ENCODE measurements around the gene VIT. TPM values are rescaled to one million over a fixed set of nuclear protein-coding genes. Genes with fewer than 3 reads are reported as not detected.

VIT gene
- total and polyA plus RNA-seq, 2 experiments from 2014 or later: 0.25 to 0.33 TPM

GRCh38 chr2:36706021-36706876 lies 9.7 kb downstream of the VIT start:
- Histone ChIP-seq H3K79me2 (no peaks in the 10 kb centered on the region), H3K9me2 (replicated peaks; ENCODE audit: insufficient read depth) (no peaks in the 10 kb centered on the region), H3K4me2 (no peak overlapping the region), H3K27me3 (no peaks in the 10 kb centered on the region), H4K20me1 (ENCODE audit: insufficient read depth, poor library complexity, severe bottlenecking) (no peaks in the 10 kb centered on the region), H3K27ac (peak overlapping the region; percentile 22), H3K4me1 (ENCODE audit: insufficient read depth) (peaks cover 11% of the 10 kb centered on the region), H2AFZ (no peak overlapping the region), H3K36me3 (replicated peaks; ENCODE audit: insufficient read depth, low read depth) (no peaks in the 10 kb centered on the region), H3K4me3 (no peak overlapping the region), H3K9me3 (ENCODE audit: low read depth) (peaks cover 6% of the 10 kb centered on the region)
- WGBS (ENCODE audit: low lambda C conversion rate, missing lambda C conversion rate): 96% methylated on average over 5 of the region's 5 CpGs
- DNase-seq (ENCODE audit: low spot score): no peak
- TF ChIP-seq EZH2phosphoT487 (IDR thresholded peaks at IDR 0.05; ENCODE audit: low read depth, severe bottlenecking, unreplicated experiment) (no peak), EZH2 (IDR thresholded peaks at IDR 0.05; ENCODE audit: borderline replicate concordance) (no peak)
- TF ChIP-seq, protein P1, sequence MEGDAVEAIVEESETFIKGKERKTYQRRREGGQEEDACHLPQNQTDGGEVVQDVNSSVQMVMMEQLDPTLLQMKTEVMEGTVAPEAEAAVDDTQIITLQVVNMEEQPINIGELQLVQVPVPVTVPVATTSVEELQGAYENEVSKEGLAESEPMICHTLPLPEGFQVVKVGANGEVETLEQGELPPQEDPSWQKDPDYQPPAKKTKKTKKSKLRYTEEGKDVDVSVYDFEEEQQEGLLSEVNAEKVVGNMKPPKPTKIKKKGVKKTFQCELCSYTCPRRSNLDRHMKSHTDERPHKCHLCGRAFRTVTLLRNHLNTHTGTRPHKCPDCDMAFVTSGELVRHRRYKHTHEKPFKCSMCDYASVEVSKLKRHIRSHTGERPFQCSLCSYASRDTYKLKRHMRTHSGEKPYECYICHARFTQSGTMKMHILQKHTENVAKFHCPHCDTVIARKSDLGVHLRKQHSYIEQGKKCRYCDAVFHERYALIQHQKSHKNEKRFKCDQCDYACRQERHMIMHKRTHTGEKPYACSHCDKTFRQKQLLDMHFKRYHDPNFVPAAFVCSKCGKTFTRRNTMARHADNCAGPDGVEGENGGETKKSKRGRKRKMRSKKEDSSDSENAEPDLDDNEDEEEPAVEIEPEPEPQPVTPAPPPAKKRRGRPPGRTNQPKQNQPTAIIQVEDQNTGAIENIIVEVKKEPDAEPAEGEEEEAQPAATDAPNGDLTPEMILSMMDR (IDR thresholded peaks at IDR 0.05; ENCODE audit: poor library complexity): no peak

- TF ChIP-seq, protein P1 (IDR thresholded peaks at IDR 0.05; ENCODE audit: poor library complexity): no peak
- TF ChIP-seq EZH2 (IDR thresholded peaks at IDR 0.05; ENCODE audit: borderline replicate concordance) (no peak), EZH2phosphoT487 (IDR thresholded peaks at IDR 0.05; ENCODE audit: low read depth, severe bottlenecking, unreplicated experiment) (no peak)
Observed at GRCh38 chr2:36707050-36707449, 10.5 kb downstream of the VIT start.

DNA sequence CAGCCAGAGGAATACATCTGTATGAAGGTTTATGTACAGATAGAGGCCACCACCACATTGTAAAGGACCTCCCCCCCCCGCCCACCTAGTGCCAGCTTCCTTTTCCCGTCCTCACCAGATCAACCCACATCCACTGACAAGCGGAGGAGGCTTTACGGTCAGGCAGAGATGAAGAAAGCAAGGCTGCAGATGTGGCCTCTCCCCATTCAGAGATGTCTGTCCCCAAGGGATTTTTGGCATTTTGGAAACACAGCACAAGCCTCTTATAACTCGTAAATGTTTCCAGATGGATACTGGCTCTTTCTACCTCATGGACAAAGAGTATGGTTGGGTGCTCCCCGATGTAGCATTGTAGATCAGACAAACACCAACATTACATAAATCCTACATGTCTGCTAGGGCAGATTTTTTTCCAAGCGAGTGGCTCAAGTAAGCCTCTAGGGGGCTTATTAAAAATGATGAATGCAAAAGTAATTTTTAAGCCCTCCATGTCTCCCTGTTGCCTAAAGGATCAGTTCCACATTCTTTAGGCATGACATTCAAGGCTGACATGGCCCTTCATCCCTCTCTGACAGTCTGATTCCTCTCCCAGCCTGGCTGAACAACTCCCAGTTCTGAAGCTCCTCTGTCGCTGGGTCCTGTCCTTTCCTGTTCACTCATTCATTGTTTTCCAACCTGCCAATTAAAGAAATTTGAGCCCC lies 11.7 kb downstream of the VIT start:
- Histone ChIP-seq H3K79me2 (no peaks in the 10 kb centered on the region), H3K27ac (peak overlapping the region; percentile 46), H3K4me1 (ENCODE audit: insufficient read depth) (peaks cover 11% of the 10 kb centered on the region), H3K4me3 (no peak overlapping the region), H2AFZ (no peak overlapping the region), H3K9me2 (replicated peaks; ENCODE audit: insufficient read depth) (no peaks in the 10 kb centered on the region), H3K4me2 (no peak overlapping the region), H4K20me1 (ENCODE audit: insufficient read depth, poor library complexity, severe bottlenecking) (no peaks in the 10 kb centered on the region), H3K9me3 (ENCODE audit: low read depth) (peaks cover 6% of the 10 kb centered on the region), H3K27me3 (no peaks in the 10 kb centered on the region), H3K36me3 (replicated peaks; ENCODE audit: insufficient read depth, low read depth) (no peaks in the 10 kb centered on the region)
- no peak for DNase-seq (ENCODE audit: low spot score)
- TF ChIP-seq EZH2phosphoT487 (IDR thresholded peaks at IDR 0.05; ENCODE audit: low read depth, severe bottlenecking, unreplicated experiment) (no peak), EZH2 (IDR thresholded peaks at IDR 0.05; ENCODE audit: borderline replicate concordance) (no peak)
- TF ChIP-seq, protein P1 (IDR thresholded peaks at IDR 0.05; ENCODE audit: poor library complexity): no peak
- 71% methylated on average over 8 of the region's 8 CpGs for WGBS (ENCODE audit: low lambda C conversion rate, missing lambda C conversion rate)

More at GRCh38 chr2:36707050-36707449, 10.5 kb downstream of the VIT start:
- Histone ChIP-seq H3K79me2 (no peaks in the 10 kb centered on the region), H3K4me3 (no peak overlapping the region), H3K9me3 (ENCODE audit: low read depth) (peaks cover 6% of the 10 kb centered on the region), H3K4me1 (ENCODE audit: insufficient read depth) (peaks cover 11% of the 10 kb centered on the region), H3K4me2 (no peak overlapping the region), H3K9me2 (replicated peaks; ENCODE audit: insufficient read depth) (no peaks in the 10 kb centered on the region), H4K20me1 (ENCODE audit: insufficient read depth, poor library complexity, severe bottlenecking) (no peaks in the 10 kb centered on the region), H2AFZ (no peak overlapping the region), H3K27ac (no peak overlapping the region), H3K27me3 (no peaks in the 10 kb centered on the region), H3K36me3 (replicated peaks; ENCODE audit: insufficient read depth, low read depth) (no peaks in the 10 kb centered on the region)
- 86% methylated on average over 5 of the region's 5 CpGs for WGBS (ENCODE audit: low lambda C conversion rate, missing lambda C conversion rate)
- DNase-seq (ENCODE audit: low spot score): peak; percentile 22

All from hepatocyte (in vitro differentiated cells).